NCI-H1092 (cell line): ENCODE results near the gene DEGS2.

Experiments
- DNase-seq: peaks from one replicate; lab custom pipeline; 2025; lab: John Stamatoyannopoulos, UW

The DEGS2 gene

GRCh38 chr14:100131181-100131580 lies 28.3 kb downstream of the DEGS2 start:
- DNase-seq, result no peak

- no peak for DNase-seq
These were observed 28.9 kb downstream of the DEGS2 start for GRCh38 chr14:100130521-100130920.

- DNase-seq, result no peak
These were observed 30.3 kb downstream of the DEGS2 start for GRCh38 chr14:100129161-100129589.

GRCh38 chr14:100128688-100129087 lies 30.8 kb downstream of the DEGS2 start:
- no peak for DNase-seq

GRCh38 chr14:100127853-100128455 lies 31.5 kb downstream of the DEGS2 start:
- DNase-seq, result no peak

- DNase-seq, result no peak
These were observed 33.0 kb downstream of the DEGS2 start for GRCh38 chr14:100126401-100126800.

GRCh38 chr14:100124551-100125088 lies 34.8 kb downstream of the DEGS2 start:
- DNase-seq, result no peak

- DNase-seq, result no peak
These were observed 35.8 kb downstream of the DEGS2 start for GRCh38 chr14:100123618-100124017.

GRCh38 chr14:100122481-100123223 lies 36.8 kb downstream of the DEGS2 start:
- no peak for DNase-seq

- DNase-seq, result no peak
These were observed 37.6 kb downstream of the DEGS2 start for GRCh38 chr14:100121643-100122480.

- no peak for DNase-seq
These were observed 38.7 kb downstream of the DEGS2 start for GRCh38 chr14:100120522-100121269.

GRCh38 chr14:100119251-100119650 lies 40.2 kb downstream of the DEGS2 start:
- DNase-seq, result no peak

- DNase-seq, result no peak
These were observed 40.9 kb downstream of the DEGS2 start for GRCh38 chr14:100118396-100119011.

- DNase-seq, result no peak
These were observed 41.6 kb downstream of the DEGS2 start for GRCh38 chr14:100117633-100118395.

- no peak for DNase-seq
These were observed 42.4 kb downstream of the DEGS2 start for GRCh38 chr14:100117026-100117425.

GRCh38 chr14:100116134-100116533 lies 43.3 kb downstream of the DEGS2 start:
- DNase-seq, result no peak

- DNase-seq, result no peak
These were observed 43.7 kb downstream of the DEGS2 start for GRCh38 chr14:100115726-100116125.

- no peak for DNase-seq
These were observed 44.2 kb downstream of the DEGS2 start for GRCh38 chr14:100115236-100115635.

GRCh38 chr14:100114109-100114765 lies 45.2 kb downstream of the DEGS2 start:
- DNase-seq, result no peak
